IMR-90 (cell line): Measurements from ENCODE around the gene ATG10. TPM values are rescaled to one million over a fixed set of nuclear protein-coding genes. Genes with fewer than 3 reads are reported as not detected.
A peak's percentile ranks its signal among the peaks of the same experiment; 100 is the strongest.

Source experiments
- ATAC-seq: fragments of 200-7000 bp; cut with Tn5 transposase; 2 replicates; pipeline ENCODE4 v1.9.1; 2020; ENCODE audit warnings: low read depth, mild to moderate bottlenecking, moderate library complexity
- BruUV-seq: library from RNA; stranded (reverse); fragments of 400-500 nt; replicated peaks from 2 replicates; lab custom pipeline; 2021; lab: Mats Ljungman, UMichigan
- CTCF ChIA-PET: fragments of 300-600 bp; formaldehyde crosslinking; extraction: SDS; loops from one replicate; lab custom pipeline; 2021; ENCODE audit warnings: antibody characterized with exemption; lab: Yijun Ruan, JAX
- POLR2A ChIA-PET: fragments of 300-600 bp; sonication (Branson Sonifier 250); formaldehyde crosslinking; loops from one replicate; lab custom pipeline; 2022; ENCODE audit warnings: antibody characterized with exemption; ENCODE audit not compliant: unreplicated experiment; lab: Charles Lee
- DNase-seq: peaks from one replicate; pipeline ENCODE4 v3.0.0; 2013
- H2AFZ ChIP-seq: replicated peaks from 2 replicates; pipeline ENCODE3; 2013; ENCODE audit warnings: low read length, mild to moderate bottlenecking; ENCODE audit not compliant: poor library complexity
- H2AK5ac ChIP-seq: 2 replicates; pipeline ENCODE4 v1.6.1; 2013; ENCODE audit warnings: low read depth, low read length, inconsistent platforms
- H2AK9ac ChIP-seq: replicated peaks from 2 replicates; pipeline ENCODE3; 2013; ENCODE audit warnings: mild to moderate bottlenecking, low read depth, low read length, moderate library complexity; ENCODE audit not compliant: poor library complexity
- H2BK120ac ChIP-seq: 2 replicates; pipeline ENCODE4 v1.6.1; 2013; ENCODE audit warnings: low read depth, low read length, inconsistent platforms
- H2BK15ac ChIP-seq: 3 replicates; pipeline ENCODE4 v1.6.1; 2013; ENCODE audit warnings: low read depth, low read length, inconsistent platforms
- H2BK20ac ChIP-seq: 2 replicates; pipeline ENCODE4 v1.6.1; 2013; ENCODE audit warnings: low read depth, mild to moderate bottlenecking, inconsistent platforms, low read length, moderate library complexity
- H2BK5ac ChIP-seq: 2 replicates; pipeline ENCODE4 v1.6.1; 2013; ENCODE audit warnings: mild to moderate bottlenecking, low read depth, low read length, inconsistent platforms; ENCODE audit not compliant: poor library complexity, severe bottlenecking
- H3K14ac ChIP-seq: replicated peaks from 2 replicates; pipeline ENCODE4 v1.6.1; 2013; ENCODE audit warnings: low read depth, low read length, inconsistent platforms
- H3K18ac ChIP-seq: 2 replicates; pipeline ENCODE4 v1.6.1; 2013; ENCODE audit warnings: low read depth, low read length, control low read depth
- H3K23ac ChIP-seq: 2 replicates; pipeline ENCODE4 v1.6.1; 2013; ENCODE audit warnings: low read depth, low read length, inconsistent platforms
- H3K27ac ChIP-seq: 2 replicates; pipeline ENCODE4 v1.5.1; 2013; ENCODE audit warnings: mild to moderate bottlenecking, control low read depth, low read length; ENCODE audit not compliant: insufficient read depth
- H3K27me3 ChIP-seq: 2 replicates; pipeline ENCODE4 v1.6.1; 2013; ENCODE audit warnings: low read length; ENCODE audit not compliant: control insufficient read depth, insufficient read depth
- H3K36me3 ChIP-seq: 2 replicates; pipeline ENCODE4 v1.6.1; 2013; ENCODE audit warnings: low read length, mixed read lengths; ENCODE audit not compliant: control insufficient read depth, insufficient read depth
- H3K4ac ChIP-seq: 2 replicates; pipeline ENCODE4 v1.6.1; 2013; ENCODE audit warnings: low read depth, low read length, inconsistent platforms
- H3K4me1 ChIP-seq: 2 replicates; pipeline ENCODE4 v1.6.1; 2013; ENCODE audit warnings: low read length, mixed read lengths; ENCODE audit not compliant: control insufficient read depth, insufficient read depth
- H3K4me2 ChIP-seq: 2 replicates; pipeline ENCODE4 v1.6.1; 2013; ENCODE audit warnings: low read depth, mild to moderate bottlenecking, control low read depth, low read length, moderate library complexity
- H3K4me3 ChIP-seq: 2 replicates; pipeline ENCODE4 v1.5.1; 2013; ENCODE audit warnings: low read depth, mild to moderate bottlenecking, control low read depth, low read length, moderate library complexity; ENCODE audit not compliant: insufficient read depth
- H3K56ac ChIP-seq: 2 replicates; pipeline ENCODE4 v1.6.1; 2013; ENCODE audit warnings: low read length, inconsistent platforms; ENCODE audit not compliant: insufficient read depth; ENCODE audit errors: extremely low read depth
- H3K79me1 ChIP-seq, 2 experiments: 2 replicates each; pipeline ENCODE4 v1.6.1; 2013; ENCODE audit warnings: low read length in 2 of 2, inconsistent platforms in 1 of 2, low read depth in 1 of 2
- H3K9ac ChIP-seq: 2 replicates; pipeline ENCODE4 v1.6.1; 2013; ENCODE audit warnings: low read depth, low read length, control low read depth
- H3K9me1 ChIP-seq: 2 replicates; pipeline ENCODE4 v1.6.1; 2013; ENCODE audit warnings: low read length, inconsistent platforms; ENCODE audit not compliant: insufficient read depth
- H3K9me3 ChIP-seq: 2 replicates; pipeline ENCODE4 v1.6.1; 2013; ENCODE audit warnings: low read length; ENCODE audit not compliant: control insufficient read depth, insufficient read depth
- H4K20me1 ChIP-seq: 2 replicates; pipeline ENCODE4 v1.6.1; 2013; ENCODE audit warnings: low read length, inconsistent platforms; ENCODE audit not compliant: insufficient read depth
- H4K5ac ChIP-seq: 2 replicates; pipeline ENCODE4 v1.6.1; 2013; ENCODE audit warnings: mild to moderate bottlenecking, low read depth, low read length, control low read depth
- H4K8ac ChIP-seq, 2 experiments: 2 replicates each; pipeline ENCODE4 v1.6.1; 2013; ENCODE audit warnings: low read depth in 2 of 2, low read length in 2 of 2, control low read depth in 1 of 2, inconsistent platforms in 1 of 2
- H4K91ac ChIP-seq: 2 replicates; pipeline ENCODE4 v1.6.1; 2013; ENCODE audit warnings: low read depth, low read length, inconsistent platforms; ENCODE audit not compliant: insufficient read depth
- CEBPB ChIP-seq: IDR thresholded peaks from 2 replicates; pipeline ENCODE4 v1.6.1; 2012; ENCODE audit warnings: low read depth, low read length, improper control_type of control experiment
- MAZ ChIP-seq: IDR thresholded peaks from 2 replicates; pipeline ENCODE4 v1.6.1; 2012; ENCODE audit warnings: low read depth, mild to moderate bottlenecking, low read length, improper control_type of control experiment, moderate library complexity, borderline replicate concordance
- dilution Hi-C: fragments of 300-500 bp; cut with HindIII; formaldehyde crosslinking; loops from one replicate; pipeline ENCODE4 v1.14.3; 2018; ENCODE audit warnings: low sequenced_read_pairs; ENCODE audit not compliant: unreplicated experiment
- in situ Hi-C: fragments of 300-500 bp; cut with MboI; formaldehyde crosslinking; loops from 3 replicates; pipeline ENCODE4 v1.14.3; 2019; ENCODE audit warnings: low sequenced_read_pairs, inconsistent platforms, mixed read lengths
- intact Hi-C: fragments of 100-400 bp; cut with micrococcal nuclease; formaldehyde crosslinking; loops from 2 replicates; pipeline ENCODE4 v1.10.0; 2022
- polyA plus RNA-seq, 3 experiments: library from polyadenylated mRNA; depleted of rRNA; stranded (reverse); fragments of >200 nt; gene quantifications; 2 replicates each; pipeline ENCODE4 v1.2.3, GENCODE V29; 2012; ENCODE audit warnings: low replicate concordance in 1 of 3
- total RNA-seq: library from RNA; depleted of rRNA; stranded (reverse); fragments of >200 nt; gene quantifications from 2 replicates; pipeline ENCODE4 v1.2.3, GENCODE V29; 2012

Gene ATG10
- total and polyA plus RNA-seq, 2 of the 4 experiments (the other 2 are of a cell fraction), result 3.4 to 8.1 TPM

DNA sequence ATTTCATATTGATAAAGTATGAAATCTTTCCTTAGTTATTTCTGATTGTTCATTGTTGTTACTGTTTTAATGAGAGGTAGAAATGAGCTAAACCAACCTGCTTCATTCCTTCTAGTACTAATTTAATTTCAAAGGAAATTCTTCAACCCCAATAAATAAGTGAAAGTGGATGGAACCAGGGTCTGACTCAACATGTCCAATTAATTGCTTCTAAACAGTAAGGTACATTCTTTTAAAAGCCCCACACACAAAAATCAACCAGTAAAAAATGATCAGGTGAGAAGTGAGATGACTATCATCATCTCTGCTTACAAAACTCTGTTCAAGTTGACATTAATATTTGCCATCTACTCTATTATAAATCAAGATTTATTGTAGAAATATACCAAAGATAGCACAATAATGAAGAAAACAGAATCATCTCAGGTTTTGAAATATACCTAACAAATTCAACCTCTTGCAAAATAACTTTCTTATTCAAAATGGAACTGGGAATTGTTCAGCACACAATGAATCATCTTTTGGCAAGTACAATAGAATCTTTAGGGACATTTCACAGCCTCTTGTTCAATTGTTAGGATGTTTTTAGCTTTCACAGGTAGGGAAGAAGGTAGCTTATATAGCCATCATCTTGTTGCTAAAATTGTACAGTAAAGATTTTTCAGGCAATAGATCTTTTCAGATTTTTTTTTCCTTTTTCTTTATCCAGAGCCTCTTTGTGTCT lies 191.8 kb downstream of the ATG10 start:
- no peaks in the 10 kb centered on the region for H3K9me3 ChIP-seq
- ATAC-seq (no peak), DNase-seq (peak; percentile 43)
- no peak overlapping the region for H4K91ac ChIP-seq
- H3K18ac ChIP-seq, result no peak overlapping the region
- no peaks in the 10 kb centered on the region; a peak in 1 of 4 replicates for H3K79me1 ChIP-seq
- H2BK20ac ChIP-seq, result no peak overlapping the region
- no peak overlapping the region for H3K4me2 ChIP-seq
- H4K8ac ChIP-seq, result no peak overlapping the region
- H3K23ac ChIP-seq, result no peak overlapping the region
- ChIA-PET CTCF (interaction anchor here (0.7 kb wide), 2 partner anchors 86 to 239 kb away, joined by 3 read pairs; no protein-coding TSS in a partner anchor), POLR2A (no interaction called here)
- H3K27me3 ChIP-seq, result no peaks in the 10 kb centered on the region
- H2AK5ac ChIP-seq, result no peak overlapping the region
- no peak overlapping the region for H2BK5ac ChIP-seq
- TF ChIP-seq CEBPB (peak; percentile 27; the same call in 1 of the 2 replicates), MAZ (no peak)
- no peak overlapping the region for H2BK120ac ChIP-seq
- H4K20me1 ChIP-seq, result no peaks in the 10 kb centered on the region; the same call in 1 of the 2 replicates
- intact Hi-C loops, result no loop called here
- dilution Hi-C loops, result no loop called here
- no peak overlapping the region for H2BK15ac ChIP-seq
- no peaks in the 10 kb centered on the region for H3K36me3 ChIP-seq
- BruUV-seq, result no TSS peak
- H2AK9ac ChIP-seq, result no peak overlapping the region
- no peak overlapping the region for H3K4ac ChIP-seq
- in situ Hi-C loops, result loop anchor here (10.0 to 25.0 kb wide), 3 partner anchors 309 to 651 kb away; partner anchors contain the start of gene SSBP2
- H3K9me1 ChIP-seq, result peaks cover 3% of the 10 kb centered on the region; the same call in 1 of the 2 replicates
- H3K4me3 ChIP-seq, result no peak overlapping the region
- no peak overlapping the region for H4K5ac ChIP-seq
- peaks cover 5% of the 10 kb centered on the region for H3K4me1 ChIP-seq
- H3K14ac ChIP-seq, result no peak overlapping the region
- H3K9ac ChIP-seq, result no peak overlapping the region
- H2AFZ ChIP-seq, result no peak overlapping the region
- H3K27ac ChIP-seq, result no peak overlapping the region
- no peak overlapping the region for H3K56ac ChIP-seq
